Stimulated activated CD8-positive, alpha-beta memory T cell treated with anti-CD3 and anti-CD28 coated beads, Interleukin-7, amount 100 ng/mL, for 4 hours (primary cell): Measurements from ENCODE around the gene KCNK18.
"Not testable (repeated sequence)": the region's sequence is repeated elsewhere in the genome, so short reads cannot be mapped to it uniquely, and the experiment has no call there.

Experiments used
- DNase-seq, 2 donors: peaks; one replicate each; pipeline ENCODE4 v3.0.0-alpha.2; 2020; ENCODE audit warnings: low read depth in 2 of 2

KCNK18 gene

DNA sequence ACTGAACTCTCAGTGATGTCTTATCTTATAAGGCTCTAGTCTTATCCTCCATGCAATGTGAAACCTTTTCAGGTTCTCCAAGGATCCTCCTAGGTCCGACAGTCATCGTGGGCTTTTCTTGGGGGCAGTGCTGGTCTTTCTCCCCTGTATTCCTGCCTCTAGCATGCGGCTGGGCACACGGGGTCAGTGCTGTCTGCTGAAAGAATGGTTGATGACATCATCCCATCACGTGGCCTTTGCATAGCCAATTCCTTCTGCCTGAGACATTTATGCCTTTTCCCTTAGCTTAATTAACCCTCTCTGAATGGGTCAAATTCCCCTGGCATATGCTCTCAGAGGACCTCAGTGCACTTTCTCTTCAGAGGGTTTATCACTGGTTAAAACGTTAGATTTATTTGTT lies 27.0 kb upstream of the KCNK18 start:
- no peak for DNase-seq

DNA sequence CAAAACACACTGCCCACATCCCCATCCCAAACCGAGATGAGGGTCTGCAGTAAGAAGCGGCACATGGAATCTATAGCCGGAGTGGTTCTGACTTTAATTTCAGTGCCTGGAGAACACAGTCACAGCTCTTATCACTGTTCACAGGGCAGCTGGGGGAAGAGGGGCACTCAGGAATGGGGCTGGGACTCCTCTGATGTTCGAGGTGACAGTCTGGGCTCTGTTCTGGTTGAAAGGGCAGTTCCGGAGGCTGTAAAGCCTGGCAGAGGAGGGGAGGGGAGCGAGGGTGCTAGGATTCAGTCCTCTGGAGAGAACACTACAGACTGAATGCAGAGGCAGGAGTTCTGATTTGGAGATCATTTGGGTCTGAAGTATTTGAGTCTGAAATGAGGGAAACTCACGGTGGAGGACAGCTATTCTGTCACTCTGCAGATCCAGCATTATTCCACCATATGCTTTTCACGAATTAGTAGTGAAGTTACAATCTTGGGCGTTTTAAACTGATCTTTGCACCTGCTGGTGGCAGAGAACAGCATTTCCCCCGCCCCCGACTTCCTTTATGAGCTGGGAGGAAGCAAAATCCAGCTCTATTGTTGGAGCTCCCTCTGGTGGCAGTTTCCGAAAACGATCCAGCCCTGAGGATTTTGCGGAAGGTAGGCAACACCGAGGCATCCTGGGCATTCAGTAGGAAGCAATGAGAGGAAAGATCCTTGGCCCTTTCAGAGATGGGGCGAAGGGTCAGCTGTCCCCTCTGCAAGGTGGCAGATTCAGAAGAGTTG lies 22.7 kb upstream of the KCNK18 start:
- peak; percentile 69 to 79 for DNase-seq

DNA sequence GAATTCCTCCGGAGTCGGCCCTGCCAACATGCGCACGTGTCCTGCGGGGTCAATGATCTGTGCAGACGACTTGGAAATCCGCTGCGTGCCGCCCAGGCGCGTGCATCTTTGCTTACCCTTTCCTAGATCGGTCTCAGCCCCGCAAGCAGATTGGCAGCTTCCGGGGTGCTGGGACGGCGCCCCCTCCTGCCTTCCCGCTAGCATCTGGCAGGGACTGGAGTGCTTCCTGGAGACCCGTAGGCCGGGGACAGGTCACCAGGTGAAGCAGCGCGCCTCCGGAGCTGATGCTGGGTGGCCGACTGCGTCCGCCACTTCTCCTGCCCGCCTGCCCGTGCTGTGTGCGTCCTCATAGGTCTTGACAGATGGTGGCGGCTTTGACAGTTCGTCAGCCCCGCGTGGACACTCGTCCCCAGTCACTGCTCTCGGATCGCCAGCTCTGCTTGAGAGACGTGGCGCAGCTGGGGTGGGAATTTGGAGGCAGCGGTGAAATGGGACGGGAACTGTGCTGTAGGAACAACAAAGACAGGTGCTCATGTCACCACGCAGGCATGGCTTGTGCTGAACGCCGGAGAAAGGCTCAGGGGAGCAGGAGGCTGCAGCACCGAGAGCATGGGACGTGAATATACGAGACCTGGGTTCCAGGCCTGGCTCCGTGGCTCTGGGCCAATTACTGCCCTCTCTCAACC lies 21.9 kb upstream of the KCNK18 start:
- DNase-seq = no peak

DNA sequence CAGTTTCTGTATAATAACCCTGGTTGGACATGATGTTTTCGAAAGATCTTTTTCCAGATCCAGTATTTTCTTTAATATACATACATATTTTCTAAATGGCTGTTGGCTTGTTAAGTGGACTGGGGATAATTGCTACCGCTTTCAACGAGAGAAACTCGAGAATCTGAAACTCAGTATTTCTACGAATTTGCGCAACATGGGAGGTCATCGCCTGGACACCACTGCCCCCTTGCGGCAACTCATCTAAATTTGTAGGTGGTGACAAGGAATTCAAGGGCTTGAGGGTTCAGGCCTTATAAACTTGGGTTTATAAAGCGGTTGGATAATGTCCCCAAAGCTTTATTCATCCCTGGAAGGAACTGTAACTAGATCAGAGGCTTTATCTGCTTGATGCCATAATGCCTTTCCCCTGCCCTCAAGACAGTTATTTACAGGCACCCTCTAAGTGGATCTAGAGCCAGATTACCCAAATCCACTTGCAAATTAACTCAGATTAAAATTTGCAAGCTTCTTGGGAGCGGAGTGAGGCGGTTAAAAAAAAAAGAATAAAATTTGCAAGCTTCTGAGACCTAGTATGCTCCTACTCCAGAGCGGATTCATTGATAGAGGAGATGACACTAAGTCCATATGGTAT lies 21.3 kb upstream of the KCNK18 start:
- DNase-seq = peak; percentile 47 to 52

DNA sequence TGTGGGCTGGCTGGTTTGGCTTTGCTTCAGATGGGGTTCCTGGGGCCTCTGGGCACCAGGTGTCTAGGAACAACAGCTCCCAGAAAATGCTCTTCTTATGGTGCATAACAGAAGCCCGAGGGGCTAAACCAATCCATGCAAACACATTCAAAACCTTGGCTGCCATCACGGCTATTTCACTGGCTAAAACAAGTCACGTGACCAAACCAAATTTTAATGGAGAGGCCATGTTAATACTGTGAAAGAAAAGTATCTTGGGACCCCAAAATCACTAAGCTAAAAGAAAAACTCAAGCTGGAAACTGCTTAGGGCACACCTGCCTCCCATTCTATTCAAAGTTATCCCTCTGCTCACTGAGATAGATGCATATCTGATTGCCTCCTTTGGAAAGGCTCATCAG lies 19.1 kb upstream of the KCNK18 start:
- no peak for DNase-seq

DNA sequence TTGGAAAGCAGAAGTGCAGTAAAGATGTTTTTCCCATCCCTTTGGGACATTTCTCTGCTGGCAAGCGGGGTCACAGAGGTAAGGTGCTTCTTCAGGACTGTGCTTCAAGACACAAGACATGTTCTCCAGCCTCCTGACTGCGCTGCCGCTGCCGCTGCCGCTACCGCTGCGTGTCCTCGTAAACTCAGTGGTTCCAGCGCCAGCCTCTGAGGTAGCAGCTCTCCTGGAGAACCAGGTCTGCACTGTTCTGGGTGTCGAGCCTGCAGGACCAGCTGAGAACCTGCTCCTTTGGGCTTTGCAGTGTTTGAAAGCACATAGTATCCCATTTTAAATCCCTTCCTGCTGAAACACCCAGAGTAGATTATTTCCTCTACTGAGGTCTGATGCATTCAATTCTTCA lies 13.0 kb upstream of the KCNK18 start:
- no peak for DNase-seq

DNA sequence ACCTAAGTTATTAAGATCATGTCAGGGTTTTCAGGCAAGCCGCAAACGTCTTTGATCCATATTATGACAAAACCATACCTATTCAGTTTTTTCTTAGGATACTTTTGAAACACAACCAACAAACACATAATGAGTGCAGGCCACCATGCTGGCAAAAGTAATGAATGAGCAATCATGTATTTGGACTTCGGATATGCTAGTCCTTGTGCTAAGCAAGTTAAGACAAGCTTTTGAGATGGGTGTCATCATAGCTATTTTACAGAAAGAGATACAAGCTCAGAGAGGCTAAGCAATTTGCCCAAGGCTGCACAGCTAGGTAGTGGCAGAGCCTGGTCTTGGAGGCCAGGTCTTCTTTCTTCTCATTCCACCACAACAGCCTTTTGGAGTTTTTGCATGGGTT lies 12.5 kb upstream of the KCNK18 start:
- DNase-seq = no peak

DNA sequence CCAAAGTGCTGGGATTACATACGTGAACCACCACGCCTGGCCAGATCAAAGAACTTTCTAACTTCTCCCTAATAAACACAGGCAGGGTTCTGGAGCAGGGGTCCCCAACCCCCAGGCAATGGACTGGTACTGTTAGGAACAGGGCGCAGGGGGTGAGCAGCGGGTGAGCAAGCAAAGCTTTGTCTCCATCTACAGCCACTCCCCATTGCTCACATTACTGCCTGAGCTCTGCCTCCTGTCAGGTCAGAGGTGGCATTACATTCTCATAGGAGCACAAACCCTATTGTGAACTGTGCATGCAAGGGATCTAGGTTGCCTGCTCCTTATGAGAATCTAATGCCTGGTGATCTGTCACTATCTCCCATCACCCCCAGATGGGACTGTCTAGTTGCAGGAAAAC lies 11.5 kb upstream of the KCNK18 start:
- DNase-seq = not testable (repeated sequence)

DNA sequence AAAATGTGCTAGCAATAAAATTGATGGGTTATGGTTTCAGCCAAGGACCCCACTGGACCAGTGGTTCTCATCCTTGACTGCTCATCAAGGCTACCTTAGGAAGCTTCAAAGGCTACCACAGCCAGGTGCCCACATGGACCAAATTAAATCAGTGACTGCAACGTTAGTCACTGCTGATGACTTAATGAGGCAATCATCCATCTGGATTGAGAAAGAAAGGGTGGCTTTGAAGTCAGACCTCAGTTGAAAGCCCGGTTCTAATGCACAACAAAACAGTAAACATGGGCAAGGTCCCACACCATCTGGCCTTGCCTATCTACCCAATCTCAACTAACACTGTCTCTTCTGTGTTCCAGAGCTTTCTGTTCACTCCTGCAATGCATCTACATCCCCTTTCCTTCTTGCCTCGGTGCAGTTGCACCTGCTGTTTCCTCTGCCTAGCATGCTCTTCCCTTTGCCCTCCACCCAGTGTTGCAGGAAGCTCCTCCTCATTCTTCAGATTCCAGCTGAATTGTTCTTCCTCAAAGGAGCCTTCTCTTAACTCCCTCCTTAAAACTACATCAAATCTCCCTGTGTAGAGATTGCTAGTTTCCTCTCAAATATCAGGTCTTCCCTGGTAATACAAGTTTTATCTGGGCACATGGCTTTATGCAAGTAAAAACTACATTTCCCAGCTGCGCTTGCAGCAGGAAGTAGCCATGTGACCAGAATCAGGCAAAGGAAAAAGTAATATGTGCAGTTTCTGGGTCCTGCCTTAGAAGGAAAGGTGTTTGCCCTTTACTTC lies 10.3 kb upstream of the KCNK18 start:
- no peak for DNase-seq

DNA sequence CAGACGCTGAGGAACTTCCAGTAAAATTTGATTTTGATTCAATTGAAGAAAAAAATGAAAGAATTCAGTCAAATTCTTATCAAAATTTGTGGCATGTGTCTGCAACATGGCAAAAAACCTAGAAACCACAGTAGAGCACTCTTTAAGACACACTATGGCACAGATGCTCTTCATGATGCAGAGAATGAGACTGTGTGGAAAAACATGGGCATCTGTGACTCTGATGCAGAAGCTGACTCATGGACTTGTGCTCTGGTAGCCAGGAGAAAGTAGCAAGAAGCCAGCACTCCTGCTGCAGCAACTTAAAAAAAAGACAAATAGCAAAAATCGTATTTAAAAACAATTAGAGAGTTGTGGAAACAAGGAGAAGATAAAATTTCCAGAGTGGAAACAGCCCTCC lies 8.9 kb upstream of the KCNK18 start:
- DNase-seq = no peak

DNA sequence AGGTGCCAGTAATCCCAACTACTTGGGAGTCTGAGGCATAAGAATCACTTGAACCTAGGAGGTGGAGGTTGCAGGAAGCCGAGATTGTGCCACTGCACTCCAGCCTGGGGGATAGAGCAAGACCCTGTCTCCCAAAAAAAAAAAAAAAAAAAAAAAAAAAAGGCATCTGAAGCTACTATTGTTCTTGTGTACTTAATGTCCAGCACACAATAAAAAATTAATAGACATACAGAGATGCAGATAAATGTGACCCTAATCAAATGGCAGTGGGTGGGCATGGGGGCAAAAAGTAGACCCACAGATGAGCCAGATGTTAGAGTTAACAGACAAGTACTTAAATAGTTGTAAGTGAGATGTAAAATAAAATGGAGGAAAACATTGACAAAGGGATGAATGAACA lies 7.7 kb upstream of the KCNK18 start:
- DNase-seq = no peak

DNA sequence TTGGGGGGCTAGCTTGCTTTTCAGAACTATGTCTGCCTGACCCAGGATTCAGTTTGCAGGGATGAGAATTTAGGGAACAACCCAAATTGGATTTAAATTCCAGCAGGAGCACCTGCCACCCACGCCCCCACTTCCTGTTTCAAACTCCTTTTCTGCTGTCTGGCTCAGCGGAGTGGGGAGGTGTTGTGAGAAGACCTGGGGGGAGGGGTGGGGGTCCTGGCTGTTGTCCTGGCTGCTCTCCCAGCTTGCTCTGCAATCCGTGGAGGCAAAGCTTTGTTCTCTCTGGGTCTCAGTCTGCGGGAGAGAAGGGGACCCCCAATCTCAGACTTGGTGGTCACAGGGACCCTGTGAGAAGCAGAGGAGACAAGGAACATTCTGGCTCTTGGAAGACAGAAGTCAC lies 799 bp downstream of the KCNK18 start:
- no peak for DNase-seq

DNA sequence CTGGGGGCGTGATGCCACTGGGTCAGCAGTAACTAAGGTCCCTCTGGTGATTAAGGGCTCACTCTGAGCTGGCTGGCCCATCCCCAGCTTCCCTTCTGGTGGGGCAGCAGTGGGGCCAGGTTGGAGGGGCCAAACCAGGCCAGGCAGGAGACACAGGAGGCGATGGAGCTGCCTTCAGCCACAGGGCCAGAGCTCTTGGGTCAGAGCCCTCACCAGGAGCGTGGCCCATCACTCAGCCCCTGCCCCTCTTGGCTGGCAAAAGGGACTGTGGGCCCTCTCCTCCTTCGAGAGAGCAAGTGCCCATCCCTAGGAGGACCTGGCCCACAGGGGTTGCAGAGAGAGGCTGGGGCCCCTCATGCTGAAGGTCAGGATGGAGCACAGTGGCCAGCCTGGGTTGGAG lies 4.5 kb downstream of the KCNK18 start:
- DNase-seq = no peak

DNA sequence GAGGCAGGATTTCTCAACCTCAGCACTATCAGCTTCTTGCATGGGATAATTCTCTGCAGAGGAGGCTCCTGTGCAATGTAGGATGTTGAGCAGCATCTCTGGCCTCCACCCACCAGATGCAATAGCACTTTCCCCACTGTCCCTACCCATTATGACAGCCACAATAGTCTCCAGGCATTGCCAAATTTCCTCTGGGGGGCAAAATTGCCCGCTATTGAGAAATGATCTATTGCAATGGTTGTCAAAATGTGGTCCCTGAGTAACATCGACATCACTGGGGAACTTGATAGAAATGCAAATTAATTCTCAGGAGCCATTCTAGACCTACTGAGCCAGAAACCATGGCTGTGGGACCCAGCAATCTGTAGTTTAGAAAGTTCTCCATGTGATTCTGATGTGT lies 7.0 kb downstream of the KCNK18 start:
- DNase-seq = no peak

DNA sequence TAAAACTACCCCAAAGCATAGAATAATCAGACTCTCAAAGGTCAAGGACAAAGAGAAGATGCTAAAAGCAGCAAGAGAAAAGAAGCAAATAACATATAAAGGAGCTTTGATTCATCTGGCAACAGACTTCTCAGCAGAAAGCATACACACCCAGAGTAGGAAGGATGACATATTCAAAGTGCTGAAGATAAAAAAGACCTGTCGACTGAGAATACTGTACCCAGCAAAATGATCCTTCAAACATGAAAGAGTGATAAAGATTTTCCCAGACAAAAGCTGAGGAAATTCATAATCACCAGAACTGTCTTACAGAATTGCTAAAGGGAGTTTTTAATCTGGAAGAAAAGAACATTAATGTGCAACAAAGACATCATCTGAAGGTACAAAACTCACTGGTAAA lies 14.9 kb downstream of the KCNK18 start:
- no peak for DNase-seq

DNA sequence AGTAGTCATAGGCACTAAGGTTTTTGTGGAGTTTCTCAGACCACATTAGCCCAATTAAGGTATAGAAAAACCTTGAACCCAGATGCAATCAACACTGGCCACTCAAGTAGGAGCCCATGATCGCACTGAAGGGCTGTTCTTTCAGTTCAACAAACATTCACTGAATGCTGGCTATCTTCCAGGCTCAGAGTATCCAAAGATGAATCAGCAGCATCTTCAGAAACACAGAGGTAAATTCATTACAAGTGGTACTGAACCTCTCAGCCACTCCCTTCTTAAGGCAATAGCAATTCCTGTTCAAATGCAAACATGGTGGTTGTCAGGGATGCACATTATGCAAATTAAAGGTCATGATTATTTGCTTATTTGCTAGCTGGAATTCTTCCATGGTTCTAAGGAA lies 17.1 kb downstream of the KCNK18 start:
- no peak for DNase-seq

DNA sequence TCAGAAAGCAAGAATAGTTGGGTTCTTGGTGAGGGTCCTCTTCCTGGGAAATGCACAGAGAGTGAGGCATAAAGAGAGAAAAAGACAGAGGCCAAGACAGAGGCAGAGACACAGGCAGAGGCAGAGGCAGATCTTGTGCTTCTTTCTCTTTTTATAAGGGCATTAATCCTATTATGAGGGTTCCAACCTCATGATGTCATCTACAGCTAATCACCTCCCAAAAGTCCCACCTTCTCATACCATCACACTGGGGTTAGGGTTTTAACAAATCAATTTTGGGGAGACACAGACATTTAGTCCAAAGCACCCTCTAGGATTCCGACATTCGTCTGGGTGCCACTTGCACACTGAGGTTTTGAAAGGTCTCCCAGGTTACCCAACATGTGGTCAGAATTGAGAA lies 17.8 kb downstream of the KCNK18 start:
- DNase-seq = no peak

DNA sequence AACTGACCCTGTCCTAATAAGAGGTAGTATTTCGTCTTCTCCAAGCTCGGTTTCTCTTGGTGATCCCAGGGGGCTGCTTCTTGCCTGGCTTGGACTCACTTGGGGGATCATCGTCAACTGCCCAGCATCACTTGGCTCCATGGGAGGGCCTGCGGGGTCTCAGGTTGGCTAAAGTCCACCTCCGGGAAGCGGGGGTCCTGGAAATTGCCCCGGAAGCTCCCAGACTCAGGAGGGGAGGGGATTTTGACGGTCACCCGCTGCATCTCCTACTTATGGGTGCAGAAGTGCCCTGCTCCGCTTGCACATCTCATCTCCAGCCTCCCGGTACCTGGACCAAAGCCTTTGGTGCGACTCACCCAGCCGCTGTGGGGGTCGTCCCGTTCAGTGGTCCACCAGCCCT lies 18.7 kb downstream of the KCNK18 start:
- DNase-seq = no peak

DNA sequence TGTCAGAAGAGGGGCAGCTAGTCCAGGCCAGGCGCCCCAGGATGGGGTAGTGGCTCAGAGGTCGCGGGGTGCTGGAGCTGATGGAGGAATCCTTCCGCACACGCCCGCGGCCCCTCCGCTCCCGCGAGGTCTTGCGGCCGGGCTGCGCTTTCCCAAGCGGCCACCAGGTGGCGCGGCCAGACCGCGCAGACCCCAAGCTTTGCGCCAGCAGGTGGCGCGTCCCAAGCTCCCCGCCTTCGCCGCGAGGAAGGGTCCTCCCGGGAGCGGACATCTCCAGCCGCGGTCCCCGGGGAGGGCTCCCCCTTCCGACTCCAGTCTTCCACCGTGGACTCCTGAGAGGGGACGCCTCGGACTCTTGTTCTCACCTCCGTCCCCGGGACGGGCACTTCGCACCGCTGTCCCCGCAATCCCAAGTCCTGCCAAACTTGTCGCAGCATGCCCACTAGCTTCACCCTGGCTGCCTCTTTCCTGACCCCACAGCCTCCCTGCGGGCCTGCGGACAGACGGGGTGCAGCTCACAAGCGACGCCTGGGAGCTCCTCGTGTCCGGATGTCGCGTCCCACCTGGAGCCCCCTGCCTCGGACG lies 19.4 kb downstream of the KCNK18 start:
- DNase-seq = peak; percentile 25 to 51

DNA sequence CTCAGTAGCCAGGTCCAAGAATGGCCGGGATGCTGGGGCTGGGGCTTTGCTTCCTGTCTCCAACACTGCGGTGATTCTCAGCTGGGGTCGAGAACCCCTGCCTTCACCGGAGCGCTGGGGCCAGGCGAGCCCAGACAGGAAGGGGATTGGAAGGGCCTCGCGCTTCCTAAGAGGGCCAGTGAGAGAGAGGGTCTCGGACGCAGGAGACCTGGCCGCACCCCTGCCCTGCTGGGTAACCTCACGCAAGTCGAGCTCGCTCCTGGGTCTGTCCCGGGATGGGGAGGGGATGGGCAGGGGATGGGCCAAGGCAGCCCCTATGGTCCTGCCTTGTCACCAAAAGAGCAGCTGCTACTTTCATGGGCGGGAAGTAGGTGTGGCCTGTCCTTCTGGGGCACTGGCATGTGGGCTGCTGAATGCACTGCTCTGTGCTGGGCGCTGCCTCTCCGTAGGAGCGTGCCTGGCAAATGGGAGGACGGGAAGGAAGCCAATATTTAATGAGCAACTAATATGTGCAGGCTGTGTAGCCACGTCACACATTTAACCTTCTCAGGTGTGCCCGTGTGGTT lies 20.0 kb downstream of the KCNK18 start:
- no peak for DNase-seq

DNA sequence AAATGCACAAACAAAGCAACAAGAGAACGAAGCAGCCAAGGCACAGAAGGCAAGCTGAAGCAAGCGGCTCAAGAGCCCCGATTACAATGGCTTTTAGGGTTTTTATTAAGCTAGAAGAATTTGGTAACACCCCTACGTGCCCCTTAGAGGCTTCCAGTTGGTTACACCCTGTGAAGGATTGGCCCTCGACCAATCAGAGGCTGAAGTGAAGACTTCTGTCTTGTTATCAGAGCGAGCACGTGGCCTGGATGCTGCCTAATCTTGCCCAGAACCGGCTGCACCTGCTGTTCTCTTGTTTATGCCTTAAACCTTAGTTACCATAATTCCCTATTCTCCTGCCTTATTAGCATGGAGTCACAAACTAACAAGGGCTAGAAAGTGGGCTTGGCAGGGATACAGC lies 21.4 kb downstream of the KCNK18 start:
- no peak for DNase-seq
